ENCODE data around the gene TM9SF3.

DNA sequence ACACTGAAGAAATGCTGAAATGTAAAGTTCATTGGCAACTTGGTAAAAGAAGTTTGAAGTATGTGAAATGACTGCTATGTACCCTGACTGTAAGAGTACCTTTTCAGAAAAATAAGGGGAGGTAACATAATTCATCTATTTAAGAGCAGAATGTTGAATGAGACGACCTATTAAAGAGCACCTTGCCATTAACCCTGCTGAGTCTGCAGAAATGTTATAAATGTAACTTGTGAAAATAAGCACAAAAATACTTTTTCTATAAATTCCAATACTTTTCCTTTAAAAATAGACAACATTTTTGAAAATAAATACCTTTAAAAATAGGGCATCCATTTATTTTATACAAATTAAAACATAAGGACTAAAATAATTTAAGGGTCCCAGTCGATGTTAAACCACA lies 7.7 kb downstream of the TM9SF3 start:
- TF ChIP-seq POLR2AphosphoS5 (IDR thresholded peaks at IDR 0.05): no peak
- no peak for TF ChIP-seq POLR2A (IDR thresholded peaks at IDR 0.05)
- TF ChIP-seq EP300 (IDR thresholded peaks at IDR 0.05): no peak
- TF ChIP-seq, protein P1, sequence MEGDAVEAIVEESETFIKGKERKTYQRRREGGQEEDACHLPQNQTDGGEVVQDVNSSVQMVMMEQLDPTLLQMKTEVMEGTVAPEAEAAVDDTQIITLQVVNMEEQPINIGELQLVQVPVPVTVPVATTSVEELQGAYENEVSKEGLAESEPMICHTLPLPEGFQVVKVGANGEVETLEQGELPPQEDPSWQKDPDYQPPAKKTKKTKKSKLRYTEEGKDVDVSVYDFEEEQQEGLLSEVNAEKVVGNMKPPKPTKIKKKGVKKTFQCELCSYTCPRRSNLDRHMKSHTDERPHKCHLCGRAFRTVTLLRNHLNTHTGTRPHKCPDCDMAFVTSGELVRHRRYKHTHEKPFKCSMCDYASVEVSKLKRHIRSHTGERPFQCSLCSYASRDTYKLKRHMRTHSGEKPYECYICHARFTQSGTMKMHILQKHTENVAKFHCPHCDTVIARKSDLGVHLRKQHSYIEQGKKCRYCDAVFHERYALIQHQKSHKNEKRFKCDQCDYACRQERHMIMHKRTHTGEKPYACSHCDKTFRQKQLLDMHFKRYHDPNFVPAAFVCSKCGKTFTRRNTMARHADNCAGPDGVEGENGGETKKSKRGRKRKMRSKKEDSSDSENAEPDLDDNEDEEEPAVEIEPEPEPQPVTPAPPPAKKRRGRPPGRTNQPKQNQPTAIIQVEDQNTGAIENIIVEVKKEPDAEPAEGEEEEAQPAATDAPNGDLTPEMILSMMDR (IDR thresholded peaks at IDR 0.05): no peak
